ENCODE measurements around the gene ATXN7L1. TPM values are rescaled to one million over a fixed set of nuclear protein-coding genes. Genes with fewer than 3 reads are reported as not detected.

Gene ATXN7L1
- total RNA-seq, 4 donors from 2014 or later = 12.3 to 28.8 (median 21.0) TPM

DNA sequence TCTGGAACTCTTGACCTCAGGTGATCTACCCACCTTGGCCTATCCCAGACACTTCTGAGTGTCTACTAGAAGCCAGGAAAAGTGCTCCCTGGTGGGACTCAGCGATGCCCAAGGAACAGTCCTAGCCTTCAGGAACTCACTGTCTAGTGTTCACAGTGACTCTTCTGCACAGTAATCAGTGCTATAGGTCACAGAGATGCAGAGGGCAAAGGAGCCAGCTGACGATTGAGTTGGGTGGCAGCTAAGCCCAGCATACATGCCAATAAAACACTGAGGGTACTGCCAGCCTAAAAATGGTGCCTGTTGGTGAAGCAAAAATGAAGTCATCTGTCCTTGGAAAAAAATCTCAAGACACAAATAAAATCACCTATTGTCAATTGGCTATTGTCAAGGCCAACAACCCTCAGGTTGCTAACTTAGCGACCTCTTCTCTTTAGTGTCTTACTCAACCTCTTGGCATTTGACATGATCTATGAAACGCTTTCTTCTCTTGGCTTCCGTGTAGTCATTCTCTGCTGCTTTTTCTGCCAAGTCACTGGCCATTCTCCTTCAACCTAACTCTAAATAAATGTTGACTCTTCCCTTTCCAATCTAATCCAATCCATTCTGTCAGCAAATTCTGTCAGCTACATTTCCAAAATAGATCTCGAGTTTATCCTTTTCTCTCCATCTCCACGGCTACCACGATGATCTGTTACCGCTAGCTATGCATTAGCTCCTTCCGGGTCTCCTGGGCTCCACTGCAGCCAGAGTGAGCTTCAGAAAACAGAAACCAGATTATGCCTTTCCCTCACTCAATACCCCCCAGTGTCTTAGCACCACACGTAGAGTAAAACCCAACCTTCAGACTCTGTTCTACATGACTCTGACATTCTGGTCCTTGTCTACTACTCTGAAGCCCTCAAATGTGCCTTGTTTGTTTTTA, 99.2 kb downstream of the ATXN7L1 start:
- 70 to 80% methylated on average over 7 to 11 of the region's 11 CpGs for WGBS, 2 donors (ENCODE audit: low coverage in 1 of 2)
- Histone ChIP-seq H3K27me3 (no peaks in the 10 kb centered on the region), H3K9me3 (no peaks in the 10 kb centered on the region), H3K4me3 (no peak overlapping the region), H3K27ac (peak overlapping the region in 1 of 4 donors; percentile 8), H3K36me3 (no peaks in the 10 kb centered on the region), H3K4me1 (no peaks in the 10 kb centered on the region)
- TF ChIP-seq POLR2AphosphoS5 (IDR thresholded peaks at IDR 0.05) = no peak
- no peak for TF ChIP-seq EP300 (IDR thresholded peaks at IDR 0.05; ENCODE audit: low read depth)
- TF ChIP-seq POLR2A (IDR thresholded peaks at IDR 0.05) = no peak
- TF ChIP-seq, protein P1, sequence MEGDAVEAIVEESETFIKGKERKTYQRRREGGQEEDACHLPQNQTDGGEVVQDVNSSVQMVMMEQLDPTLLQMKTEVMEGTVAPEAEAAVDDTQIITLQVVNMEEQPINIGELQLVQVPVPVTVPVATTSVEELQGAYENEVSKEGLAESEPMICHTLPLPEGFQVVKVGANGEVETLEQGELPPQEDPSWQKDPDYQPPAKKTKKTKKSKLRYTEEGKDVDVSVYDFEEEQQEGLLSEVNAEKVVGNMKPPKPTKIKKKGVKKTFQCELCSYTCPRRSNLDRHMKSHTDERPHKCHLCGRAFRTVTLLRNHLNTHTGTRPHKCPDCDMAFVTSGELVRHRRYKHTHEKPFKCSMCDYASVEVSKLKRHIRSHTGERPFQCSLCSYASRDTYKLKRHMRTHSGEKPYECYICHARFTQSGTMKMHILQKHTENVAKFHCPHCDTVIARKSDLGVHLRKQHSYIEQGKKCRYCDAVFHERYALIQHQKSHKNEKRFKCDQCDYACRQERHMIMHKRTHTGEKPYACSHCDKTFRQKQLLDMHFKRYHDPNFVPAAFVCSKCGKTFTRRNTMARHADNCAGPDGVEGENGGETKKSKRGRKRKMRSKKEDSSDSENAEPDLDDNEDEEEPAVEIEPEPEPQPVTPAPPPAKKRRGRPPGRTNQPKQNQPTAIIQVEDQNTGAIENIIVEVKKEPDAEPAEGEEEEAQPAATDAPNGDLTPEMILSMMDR (IDR thresholded peaks at IDR 0.05) = no peak
- DNase-seq = no peak
- in situ Hi-C loops (cut with MboI; ENCODE audit: low pct_ligation_motif_present in 1 of 4, low pct_unique_long_range_greater_than_20kb in 1 of 4, low sequenced_read_pairs in 3 of 4) = no loop called here
- intact Hi-C loops (cut with DNase I; ENCODE audit: low total_unique reads) = no loop called here

DNA sequence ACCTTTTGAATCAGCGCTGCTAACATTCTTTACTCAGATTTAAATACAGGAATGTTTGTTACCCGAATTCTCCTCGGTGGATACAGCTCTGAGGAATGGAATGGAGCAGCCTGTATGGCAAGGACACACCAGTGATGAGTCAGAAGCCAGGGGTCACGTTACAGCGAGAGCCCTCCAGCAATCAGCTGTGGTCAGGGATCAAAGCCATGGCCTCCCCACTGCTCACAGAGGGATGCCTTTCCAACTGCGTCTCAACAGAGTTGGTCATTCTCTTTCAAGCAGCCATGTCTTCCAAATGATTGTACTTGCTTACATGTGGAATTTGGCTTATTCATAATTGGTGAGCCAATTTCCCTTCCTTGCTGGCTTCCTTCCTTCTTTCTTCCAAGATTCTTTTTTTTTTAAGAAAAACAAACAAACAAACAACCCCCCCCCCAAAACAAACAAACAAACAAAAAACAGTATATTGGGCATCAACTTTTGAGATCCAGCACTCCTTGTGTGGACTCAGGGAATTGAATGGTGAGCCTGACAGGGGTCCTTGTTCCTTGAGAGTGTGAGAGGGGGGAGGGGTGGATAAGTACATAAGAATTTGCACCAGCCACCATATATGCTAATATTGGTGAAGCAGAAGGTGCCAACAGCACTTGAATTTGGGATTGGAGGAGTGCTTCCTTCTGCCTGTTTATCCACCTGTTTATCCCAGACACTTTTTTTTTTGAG, 100.2 kb downstream of the ATXN7L1 start:
- H3K36me3 ChIP-seq = no peaks in the 10 kb centered on the region
- no peaks in the 10 kb centered on the region for H3K4me1 ChIP-seq
- no peaks in the 10 kb centered on the region for H3K27me3 ChIP-seq
- in situ Hi-C loops (cut with MboI; ENCODE audit: low pct_ligation_motif_present in 1 of 4, low pct_unique_long_range_greater_than_20kb in 1 of 4, low sequenced_read_pairs in 3 of 4) (no loop called here), intact Hi-C loops (cut with DNase I; ENCODE audit: low total_unique reads) (no loop called here)
- no peak for TF ChIP-seq POLR2A (IDR thresholded peaks at IDR 0.05)
- peak; percentile 14 to 44 (median 43) for TF ChIP-seq POLR2AphosphoS5 (IDR thresholded peaks at IDR 0.05)
- peak; percentile 39 for DNase-seq
- 77% methylated on average over 6 of the region's 6 CpGs; no CpG with 5 or more reads in 1 of the 2 donors for WGBS, 2 donors (ENCODE audit: low coverage in 1 of 2)
- no peaks in the 10 kb centered on the region for H3K9me3 ChIP-seq
- peak overlapping the region in 2 of 4 donors; percentile 22 to 54 for H3K27ac ChIP-seq
- no peak overlapping the region for H3K4me3 ChIP-seq

DNA sequence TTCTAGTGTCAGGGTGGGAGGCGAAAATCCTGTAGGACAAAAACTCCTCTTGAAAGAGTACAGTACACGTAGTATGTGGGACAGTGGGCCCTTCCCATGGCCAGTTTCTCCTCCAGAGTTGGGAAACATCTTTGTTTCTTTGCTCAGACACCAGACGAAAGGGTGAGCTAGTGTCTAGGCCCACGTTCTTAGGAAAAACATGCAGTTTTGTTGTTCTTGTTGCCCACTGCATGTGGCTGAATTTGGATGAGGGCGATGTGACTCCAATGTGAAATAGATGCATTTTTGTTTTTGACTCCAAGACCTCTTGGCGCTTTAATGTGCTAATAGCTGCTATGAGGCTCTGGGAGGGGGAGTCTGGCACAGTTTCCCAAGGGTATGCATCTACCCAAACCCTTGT, 100.8 kb downstream of the ATXN7L1 start:
- intact Hi-C loops (cut with DNase I; ENCODE audit: low total_unique reads) = no loop called here
- 94% methylated on average over 6 of the region's 6 CpGs; no CpG with 5 or more reads in 1 of the 2 donors for WGBS, 2 donors (ENCODE audit: low coverage in 1 of 2)
- peak overlapping the region in 3 of 4 donors; percentile 22 to 54 (median 31) for H3K27ac ChIP-seq
- DNase-seq = no peak
- peaks cover 0 to under 1% (median 0%) of the 10 kb centered on the region in 4 donors for H3K4me1 ChIP-seq
- in situ Hi-C loops (cut with MboI; ENCODE audit: low pct_ligation_motif_present in 1 of 4, low pct_unique_long_range_greater_than_20kb in 1 of 4, low sequenced_read_pairs in 3 of 4) = no loop called here
- no peaks in the 10 kb centered on the region for H3K27me3 ChIP-seq
- H3K4me3 ChIP-seq = no peak overlapping the region
- H3K9me3 ChIP-seq = no peaks in the 10 kb centered on the region
- no peaks in the 10 kb centered on the region for H3K36me3 ChIP-seq
- TF ChIP-seq POLR2AphosphoS5 (IDR thresholded peaks at IDR 0.05) (no peak), EP300 (IDR thresholded peaks at IDR 0.05; ENCODE audit: low read depth) (no peak), POLR2A (IDR thresholded peaks at IDR 0.05) (no peak)
- TF ChIP-seq, protein P1 (IDR thresholded peaks at IDR 0.05) = no peak

DNA sequence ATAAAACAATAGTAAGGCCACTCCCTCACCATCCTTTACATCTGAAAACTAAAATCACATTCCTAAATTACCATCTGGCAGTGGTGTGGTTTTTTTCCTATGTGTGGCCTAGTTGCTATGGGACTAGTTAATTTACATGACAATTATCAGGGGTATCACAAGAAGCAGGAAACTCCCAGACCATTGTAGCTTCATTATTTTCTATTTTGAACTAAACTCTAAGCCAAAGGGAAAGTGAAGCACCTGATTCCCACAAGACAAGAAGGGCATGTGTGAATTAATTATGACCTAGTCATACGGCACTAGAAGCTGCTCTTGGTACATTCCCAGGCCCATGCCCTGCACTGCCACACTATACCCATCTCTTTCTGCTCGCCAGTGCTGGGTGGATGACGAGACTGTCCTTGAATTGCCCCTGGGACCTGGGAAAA, 103.4 kb downstream of the ATXN7L1 start:
- 85 to 92% methylated on average over 2 to 3 of the region's 3 CpGs for WGBS, 2 donors (ENCODE audit: low coverage in 1 of 2)
- Histone ChIP-seq H3K27ac (no peak overlapping the region), H3K27me3 (no peaks in the 10 kb centered on the region), H3K9me3 (no peaks in the 10 kb centered on the region), H3K36me3 (no peaks in the 10 kb centered on the region), H3K4me3 (no peak overlapping the region), H3K4me1 (peaks cover 0 to 4% (median 0%) of the 10 kb centered on the region in 4 donors)
- TF ChIP-seq, protein P1 (IDR thresholded peaks at IDR 0.05) = no peak
- TF ChIP-seq EP300 (IDR thresholded peaks at IDR 0.05; ENCODE audit: low read depth) = no peak
- TF ChIP-seq POLR2A (IDR thresholded peaks at IDR 0.05) = no peak
- no peak for TF ChIP-seq POLR2AphosphoS5 (IDR thresholded peaks at IDR 0.05)
- intact Hi-C loops (cut with DNase I; ENCODE audit: low total_unique reads) = no loop called here
- no peak for DNase-seq
- in situ Hi-C loops (cut with MboI; ENCODE audit: low pct_ligation_motif_present in 1 of 4, low pct_unique_long_range_greater_than_20kb in 1 of 4, low sequenced_read_pairs in 3 of 4) = loop anchor here in 2 of 4 donors (25.0 kb wide), 2 partner anchors 264 to 389 kb away; no protein-coding TSS in a partner anchor
